Measurements from ENCODE around the gene DNAH12.
A peak's percentile ranks its signal among the peaks of the same experiment; 100 is the strongest.
"Not testable (repeated sequence)": the region's sequence is repeated elsewhere in the genome, so short reads cannot be mapped to it uniquely, and the experiment has no call there.

Gene DNAH12

GRCh38 chr3:57518276-57518915 is 25.7 kb downstream of the DNAH12 start:
- no peak for FAIRE-seq

GRCh38 chr3:57512166-57512565 is 32.0 kb downstream of the DNAH12 start:
- FAIRE-seq: no peak

- no peak for FAIRE-seq
Measured at GRCh38 chr3:57505901-57506300, 38.2 kb downstream of the DNAH12 start.

- FAIRE-seq: no peak
Measured at GRCh38 chr3:57500506-57500905, 43.6 kb downstream of the DNAH12 start.

GRCh38 chr3:57497904-57498303 is 46.2 kb downstream of the DNAH12 start:
- peak; percentile 57 for FAIRE-seq

GRCh38 chr3:57484563-57484962 is 59.6 kb downstream of the DNAH12 start:
- FAIRE-seq: peak; percentile 61

- not testable (repeated sequence) for FAIRE-seq
Measured at GRCh38 chr3:57477193-57477592, 67.0 kb downstream of the DNAH12 start.

GRCh38 chr3:57464801-57465200 is 79.3 kb downstream of the DNAH12 start:
- no peak for FAIRE-seq

GRCh38 chr3:57464011-57464410 is 80.1 kb downstream of the DNAH12 start:
- no peak for FAIRE-seq

GRCh38 chr3:57451150-57451846 is 92.8 kb downstream of the DNAH12 start:
- FAIRE-seq: no peak

- not testable (repeated sequence) for FAIRE-seq
Measured at GRCh38 chr3:57449276-57449847, 94.8 kb downstream of the DNAH12 start.

GRCh38 chr3:57448489-57448888 is 95.7 kb downstream of the DNAH12 start:
- not testable (repeated sequence) for FAIRE-seq

- no peak for FAIRE-seq
Measured at GRCh38 chr3:57446318-57446841, 97.8 kb downstream of the DNAH12 start.

GRCh38 chr3:57444469-57444868 is 99.7 kb downstream of the DNAH12 start:
- FAIRE-seq: no peak

GRCh38 chr3:57440144-57440543 is 104.0 kb downstream of the DNAH12 start:
- FAIRE-seq: not testable (repeated sequence)

GRCh38 chr3:57438460-57438859 is 105.7 kb downstream of the DNAH12 start:
- not testable (repeated sequence) for FAIRE-seq

GRCh38 chr3:57436195-57436761 is 107.9 kb downstream of the DNAH12 start:
- FAIRE-seq: no peak

GRCh38 chr3:57434041-57434440 is 110.1 kb downstream of the DNAH12 start:
- no peak for FAIRE-seq

- no peak for FAIRE-seq
Measured at GRCh38 chr3:57423335-57423734, 120.8 kb downstream of the DNAH12 start.

GRCh38 chr3:57421336-57421735 is 122.8 kb downstream of the DNAH12 start:
- no peak for FAIRE-seq

GRCh38 chr3:57420001-57420400 is 124.1 kb downstream of the DNAH12 start:
- FAIRE-seq: no peak

- no peak for FAIRE-seq
Measured at GRCh38 chr3:57411715-57412114, 132.4 kb downstream of the DNAH12 start.

- FAIRE-seq: no peak
Measured at GRCh38 chr3:57409471-57409870, 134.7 kb downstream of the DNAH12 start.

GRCh38 chr3:57402675-57403074 is 141.5 kb downstream of the DNAH12 start:
- no peak for FAIRE-seq

All from endometrium (tissue), 2 donors.